Activated T-cell treated with anti-CD3 and anti-CD28 coated beads, Interleukin-2, amount 50 U/mL, for 24 hours (primary cell): Measurements from ENCODE around the gene NCSTN.

Experiments used
- DNase-seq: peaks from one replicate; pipeline ENCODE4 v3.0.0-alpha.2; 2020
- H3K27ac Mint-ChIP-seq: 2 replicates; pipeline ENCODE4 v1.8.0; 2020; ENCODE audit warnings: mild to moderate bottlenecking, mixed read lengths
- H3K27me3 Mint-ChIP-seq: 2 replicates; pipeline ENCODE4 v1.8.0; 2020; ENCODE audit warnings: mixed read lengths
- H3K36me3 Mint-ChIP-seq: 2 replicates; pipeline ENCODE4 v1.8.0; 2020; ENCODE audit warnings: low read depth, mixed read lengths
- H3K4me1 Mint-ChIP-seq: 2 replicates; pipeline ENCODE4 v1.8.0; 2020; ENCODE audit warnings: low read depth, mixed read lengths
- H3K4me3 Mint-ChIP-seq: 2 replicates; pipeline ENCODE4 v1.8.0; 2020; ENCODE audit warnings: mild to moderate bottlenecking, moderate library complexity, mixed read lengths
- H3K9me3 Mint-ChIP-seq: 2 replicates; pipeline ENCODE4 v1.8.0; 2020; ENCODE audit warnings: mixed read lengths

The NCSTN gene

DNA sequence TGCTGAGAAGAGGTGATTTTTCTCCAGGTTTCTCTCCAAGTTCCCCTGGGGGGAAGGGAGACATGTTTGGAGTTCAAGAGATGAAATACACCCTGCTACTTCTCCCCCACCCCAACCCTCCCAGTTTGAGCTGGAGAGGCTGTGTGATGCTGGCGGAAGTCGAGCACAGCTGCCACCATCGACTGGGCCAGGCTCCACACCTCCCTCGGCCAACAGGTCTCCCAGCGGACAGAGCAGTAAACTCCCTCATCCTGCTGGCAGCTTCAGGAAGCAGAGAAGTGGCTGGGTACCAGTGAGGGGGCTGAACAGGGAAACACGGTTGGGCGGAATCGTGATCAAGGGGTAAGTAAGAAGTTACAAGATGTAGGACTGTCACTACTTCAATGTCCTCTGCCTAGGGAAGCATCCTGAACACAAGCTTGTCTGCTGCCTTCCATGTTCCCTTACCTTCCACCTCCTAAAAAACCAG lies 17.1 kb downstream of the NCSTN start:
- H3K27ac Mint-ChIP-seq = no peak overlapping the region
- H3K36me3 Mint-ChIP-seq = peaks cover 58% of the 10 kb centered on the region
- H3K4me3 Mint-ChIP-seq = no peak overlapping the region
- H3K9me3 Mint-ChIP-seq = no peaks in the 10 kb centered on the region
- H3K4me1 Mint-ChIP-seq = no peaks in the 10 kb centered on the region
- DNase-seq = no peak
- no peaks in the 10 kb centered on the region for H3K27me3 Mint-ChIP-seq

DNA sequence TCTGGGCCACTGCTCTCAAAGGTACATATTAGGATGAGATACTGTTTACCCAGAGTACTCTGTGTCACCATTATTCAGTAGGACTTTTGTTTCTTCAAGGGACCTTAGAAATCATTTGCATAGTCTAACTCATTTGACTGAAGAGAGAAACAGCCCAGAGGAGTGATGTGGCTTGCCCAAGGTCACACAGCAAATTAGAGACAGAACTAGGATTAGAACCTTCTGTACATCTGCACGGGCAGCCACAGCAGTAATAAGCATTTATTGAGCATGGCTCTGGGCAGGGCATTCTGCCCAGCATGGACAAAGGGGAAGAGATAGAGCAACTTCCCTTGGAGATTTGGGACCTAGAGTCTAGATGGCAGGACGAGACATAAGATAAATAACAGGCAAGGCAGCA lies 18.0 kb downstream of the NCSTN start:
- no peaks in the 10 kb centered on the region for H3K9me3 Mint-ChIP-seq
- no peak overlapping the region for H3K27ac Mint-ChIP-seq

GRCh38 chr1:160361814-160362167 lies 18.6 kb downstream of the NCSTN start:
- H3K27me3 Mint-ChIP-seq = no peaks in the 10 kb centered on the region
- H3K4me1 Mint-ChIP-seq = no peaks in the 10 kb centered on the region
- H3K4me3 Mint-ChIP-seq = no peak overlapping the region
- DNase-seq = no peak
- H3K36me3 Mint-ChIP-seq = peaks cover 43% of the 10 kb centered on the region
- H3K27ac Mint-ChIP-seq = peak overlapping the region; percentile 38
- H3K9me3 Mint-ChIP-seq = no peaks in the 10 kb centered on the region

More for the DNA sequence above, 18.0 kb downstream of the NCSTN start:
- DNase-seq = no peak
- H3K36me3 Mint-ChIP-seq = peaks cover 49% of the 10 kb centered on the region
- no peak overlapping the region for H3K4me3 Mint-ChIP-seq
- no peaks in the 10 kb centered on the region for H3K4me1 Mint-ChIP-seq
- H3K27me3 Mint-ChIP-seq = no peaks in the 10 kb centered on the region

- H3K4me1 Mint-ChIP-seq = no peaks in the 10 kb centered on the region
- no peaks in the 10 kb centered on the region for H3K9me3 Mint-ChIP-seq
- H3K4me3 Mint-ChIP-seq = no peak overlapping the region
- H3K36me3 Mint-ChIP-seq = peaks cover 37% of the 10 kb centered on the region
- DNase-seq = no peak
- H3K27me3 Mint-ChIP-seq = no peaks in the 10 kb centered on the region
- H3K27ac Mint-ChIP-seq = peak overlapping the region; percentile 80
These were observed 19.2 kb downstream of the NCSTN start for GRCh38 chr1:160362168-160362957.

- no peak for DNase-seq
- Mint-ChIP-seq H3K9me3 (no peaks in the 10 kb centered on the region), H3K36me3 (peaks cover 31% of the 10 kb centered on the region), H3K4me1 (no peaks in the 10 kb centered on the region), H3K4me3 (no peak overlapping the region), H3K27me3 (no peaks in the 10 kb centered on the region), H3K27ac (no peak overlapping the region)
These were observed 19.8 kb downstream of the NCSTN start for GRCh38 chr1:160363010-160363409.

- Mint-ChIP-seq H3K27me3 (no peaks in the 10 kb centered on the region), H3K27ac (peak overlapping the region; percentile 1), H3K4me1 (no peaks in the 10 kb centered on the region), H3K9me3 (no peaks in the 10 kb centered on the region), H3K36me3 (peaks cover 22% of the 10 kb centered on the region), H3K4me3 (no peak overlapping the region)
- DNase-seq = no peak
These were observed 21.0 kb downstream of the NCSTN start for GRCh38 chr1:160363951-160364735.

- Mint-ChIP-seq H3K4me1 (no peaks in the 10 kb centered on the region), H3K36me3 (peaks cover 10% of the 10 kb centered on the region), H3K9me3 (no peaks in the 10 kb centered on the region), H3K4me3 (no peak overlapping the region), H3K27ac (no peak overlapping the region), H3K27me3 (no peaks in the 10 kb centered on the region)
- no peak for DNase-seq
These were observed 22.1 kb downstream of the NCSTN start for GRCh38 chr1:160365325-160365724.

- Mint-ChIP-seq H3K9me3 (no peaks in the 10 kb centered on the region), H3K4me3 (no peak within 1 kb of the TSS), H3K27me3 (no peaks in the 10 kb centered on the region), H3K4me1 (no peaks in the 10 kb centered on the region), H3K27ac (no peak within 1 kb of the TSS), H3K36me3 (no peaks in the 10 kb centered on the region)
- DNase-seq = no peak
These were observed 23.7 kb downstream of the NCSTN start, which contains the start of gene NHLH1 for GRCh38 chr1:160366731-160367515. NHLH1 (plus strand) TSS chr1:160367071; CDS start chr1:160370732, 3,661 bp downstream.

- no peak for DNase-seq
- H3K27ac Mint-ChIP-seq = no peak overlapping the region
- H3K36me3 Mint-ChIP-seq = no peaks in the 10 kb centered on the region
- no peaks in the 10 kb centered on the region for H3K9me3 Mint-ChIP-seq
- H3K27me3 Mint-ChIP-seq = no peaks in the 10 kb centered on the region
- H3K4me1 Mint-ChIP-seq = no peaks in the 10 kb centered on the region
- H3K4me3 Mint-ChIP-seq = no peak overlapping the region
These were observed 24.3 kb downstream of the NCSTN start for GRCh38 chr1:160367516-160367900.

GRCh38 chr1:160367934-160368923 lies 25.0 kb downstream of the NCSTN start:
- no peaks in the 10 kb centered on the region for H3K36me3 Mint-ChIP-seq
- H3K4me3 Mint-ChIP-seq = no peak overlapping the region
- H3K27me3 Mint-ChIP-seq = no peaks in the 10 kb centered on the region
- no peaks in the 10 kb centered on the region for H3K9me3 Mint-ChIP-seq
- H3K27ac Mint-ChIP-seq = no peak overlapping the region
- H3K4me1 Mint-ChIP-seq = no peaks in the 10 kb centered on the region
- no peak for DNase-seq

DNA sequence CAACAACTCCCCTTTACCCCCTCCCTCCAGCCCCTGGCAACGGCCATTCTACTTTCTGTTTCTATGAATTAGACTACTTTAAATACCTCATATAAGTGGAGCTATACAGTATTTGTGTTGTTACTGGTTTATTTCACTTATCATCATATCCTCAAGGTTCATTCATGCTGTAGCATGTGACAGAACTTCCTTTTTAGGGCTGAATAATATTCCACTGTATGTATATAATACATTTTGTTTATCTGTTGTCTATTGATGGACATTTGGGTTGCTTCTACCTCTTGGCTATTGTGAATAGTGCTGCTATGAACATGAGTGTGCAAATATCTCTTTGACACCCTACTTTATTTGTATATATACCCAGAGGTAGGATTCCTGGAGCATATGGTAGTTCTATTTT lies 25.9 kb downstream of the NCSTN start:
- H3K36me3 Mint-ChIP-seq = no peaks in the 10 kb centered on the region
- H3K4me3 Mint-ChIP-seq = no peak overlapping the region
- H3K9me3 Mint-ChIP-seq = no peaks in the 10 kb centered on the region
- H3K27me3 Mint-ChIP-seq = no peaks in the 10 kb centered on the region
- no peak for DNase-seq
- H3K27ac Mint-ChIP-seq = no peak overlapping the region
- H3K4me1 Mint-ChIP-seq = no peaks in the 10 kb centered on the region

GRCh38 chr1:160370561-160371345 lies 27.6 kb downstream of the NCSTN start:
- Mint-ChIP-seq H3K27ac (no peak overlapping the region), H3K9me3 (no peaks in the 10 kb centered on the region), H3K27me3 (peaks cover 2% of the 10 kb centered on the region), H3K4me3 (no peak overlapping the region), H3K36me3 (no peaks in the 10 kb centered on the region), H3K4me1 (peaks cover 4% of the 10 kb centered on the region)
- DNase-seq = no peak

DNA sequence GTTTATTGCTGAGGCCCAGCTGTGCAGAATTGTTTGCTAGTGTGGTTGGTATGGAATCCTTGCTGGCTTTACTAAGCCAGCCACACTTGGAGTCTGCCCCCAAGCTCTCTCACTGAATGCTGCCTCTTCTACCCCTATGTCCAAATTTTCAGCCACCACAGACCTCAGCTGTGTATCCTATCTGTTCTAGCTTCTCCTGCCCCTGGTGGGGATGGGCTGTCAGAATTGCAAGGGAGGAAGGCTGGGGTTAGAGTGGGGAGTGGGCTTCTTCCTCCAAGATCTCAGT lies 28.1 kb downstream of the NCSTN start:
- Mint-ChIP-seq H3K36me3 (no peaks in the 10 kb centered on the region), H3K4me3 (no peak overlapping the region), H3K27ac (no peak overlapping the region), H3K9me3 (no peaks in the 10 kb centered on the region), H3K27me3 (peaks cover 3% of the 10 kb centered on the region), H3K4me1 (peaks cover 9% of the 10 kb centered on the region)
- DNase-seq = no peak
